GM13977 (cell line): ENCODE results near the gene APBB2.

Experiments
- DNase-seq: peaks from one replicate; pipeline ENCODE4 v3.0.0; 2012; ENCODE audit warnings: low spot score
- CTCF ChIP-seq: IDR thresholded peaks from 2 replicates; pipeline ENCODE4 v1.5.1; 2012; ENCODE audit warnings: mild to moderate bottlenecking, control low read depth; ENCODE audit not compliant: insufficient read depth; ENCODE audit errors: extremely low read depth, missing control alignments
- in situ Hi-C: fragments of 300-500 bp; cut with MboI; formaldehyde crosslinking; loops from one replicate; pipeline ENCODE4 v1.12.0; 2022; ENCODE audit warnings: low sequenced_read_pairs, low pct_unique_long_range_greater_than_20kb, mixed read lengths, inconsistent platforms; ENCODE audit not compliant: unreplicated experiment

The APBB2 gene

GRCh38 chr4:40838742-40839141 is 375.6 kb downstream of the APBB2 start:
- no peak for DNase-seq
- in situ Hi-C loops = loop anchor here (5.0 kb wide), 1 partner anchor 101 kb away; no protein-coding TSS in a partner anchor
- TF ChIP-seq CTCF = no peak

DNA sequence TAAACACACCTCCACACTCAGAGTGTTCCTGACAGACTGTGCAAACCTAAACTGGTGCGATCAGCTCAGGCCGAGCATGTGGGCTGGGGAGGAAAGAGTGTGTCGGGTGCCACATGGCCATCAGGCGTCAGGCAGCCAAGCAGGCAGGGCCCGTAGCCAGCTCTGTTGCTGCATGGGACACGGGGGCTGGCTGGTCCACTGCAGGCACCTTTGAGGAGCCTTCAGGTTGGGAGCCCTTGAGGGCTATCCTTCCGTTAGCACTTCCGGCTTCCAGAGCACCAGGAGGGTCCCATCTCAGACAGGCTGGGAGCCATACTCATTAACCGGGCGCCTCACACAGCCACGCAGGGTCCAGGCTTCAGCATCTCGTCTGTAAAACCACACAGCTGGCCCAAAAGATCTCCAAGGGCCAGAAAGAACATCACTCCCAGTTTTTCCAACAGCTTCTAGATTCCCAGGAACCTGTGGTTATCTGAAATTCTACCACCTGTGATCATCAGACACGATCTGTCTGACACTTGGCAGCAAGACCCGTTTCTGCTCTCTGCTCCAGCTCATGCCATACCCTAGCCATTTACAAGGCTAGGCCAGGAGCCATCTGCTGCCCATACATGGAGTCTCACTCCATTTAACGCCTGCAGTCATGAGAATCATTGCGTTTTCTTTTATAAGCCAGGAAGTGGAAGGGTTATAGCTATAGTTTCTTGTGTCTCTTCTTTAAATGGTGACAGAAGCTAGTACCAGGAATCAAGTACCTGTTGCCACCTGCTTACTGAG is 377.1 kb downstream of the APBB2 start:
- no peak for DNase-seq
- in situ Hi-C loops = loop anchor here (5.0 kb wide), 1 partner anchor 100 kb away; no protein-coding TSS in a partner anchor
- no peak for TF ChIP-seq CTCF

- no peak for DNase-seq
- TF ChIP-seq CTCF = no peak
- in situ Hi-C loops = no loop called here
Observed at GRCh38 chr4:40833212-40833611, 381.1 kb downstream of the APBB2 start.

DNA sequence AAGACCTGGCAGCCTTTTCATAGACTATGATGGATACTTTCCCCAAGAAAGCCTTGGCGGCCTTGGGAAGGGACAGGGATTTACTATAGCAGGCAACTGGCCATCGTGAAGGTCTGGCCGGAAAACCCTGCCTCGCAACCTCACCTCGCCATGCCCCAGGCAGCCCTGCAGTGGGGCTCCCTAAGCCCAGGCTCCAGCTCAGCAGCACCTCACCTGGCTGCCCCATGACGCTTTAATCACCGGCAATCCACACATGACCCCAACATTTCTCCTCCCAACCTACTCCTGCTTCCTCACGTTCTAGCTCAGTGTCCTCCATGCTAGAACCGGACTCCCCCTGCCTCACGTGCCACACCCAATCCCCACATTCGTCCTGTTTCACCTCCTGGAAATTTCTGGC is 382.2 kb downstream of the APBB2 start:
- in situ Hi-C loops = no loop called here
- TF ChIP-seq CTCF = no peak
- no peak for DNase-seq

- in situ Hi-C loops = no loop called here
- TF ChIP-seq CTCF = no peak
- no peak for DNase-seq
Observed at GRCh38 chr4:40831146-40831907, 383.0 kb downstream of the APBB2 start.

DNA sequence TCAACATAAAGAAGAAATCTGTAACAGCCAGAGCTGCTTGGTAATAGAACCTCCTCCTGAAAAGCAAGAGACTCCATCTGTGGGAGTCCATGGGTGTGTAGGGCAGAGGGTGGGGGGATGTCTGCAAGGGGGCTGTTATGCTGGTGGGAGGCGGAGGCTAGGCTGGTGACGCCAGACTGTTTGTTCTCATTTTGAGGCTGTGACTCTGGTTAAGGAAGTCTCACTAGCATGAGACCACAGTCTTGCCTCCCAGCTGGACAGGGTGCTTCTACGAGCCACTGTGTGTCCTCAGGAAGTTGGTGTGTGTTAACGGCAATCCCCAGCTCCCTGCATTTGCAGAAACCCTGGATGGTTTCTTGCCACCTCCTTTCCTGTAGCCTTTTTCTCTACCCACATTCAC is 384.8 kb downstream of the APBB2 start:
- DNase-seq = no peak
- no peak for TF ChIP-seq CTCF
- in situ Hi-C loops = no loop called here
